T-helper 1 cell treated with Interleukin-12 subunit alpha and Interleukin-12 subunit beta and Interleukin-4 antibody, amounts not matched to agents 30 μg/mL and 1 μg/mL, for 36 hours (primary cell): ENCODE data around the gene LHX5.
"Not testable (repeated sequence)": the region's sequence is repeated elsewhere in the genome, so short reads cannot be mapped to it uniquely, and the experiment has no call there.

Source experiments
- H3K27ac Mint-ChIP-seq: one replicate; pipeline ENCODE4 v1.8.0; 2021; ENCODE audit warnings: mild to moderate bottlenecking, mixed read lengths
- H3K27me3 Mint-ChIP-seq: one replicate; pipeline ENCODE4 v1.8.0; 2021; ENCODE audit warnings: low read depth, mixed read lengths
- H3K36me3 Mint-ChIP-seq: one replicate; pipeline ENCODE4 v1.8.0; 2021; ENCODE audit warnings: low read depth, mixed read lengths
- H3K4me1 Mint-ChIP-seq: one replicate; pipeline ENCODE4 v1.8.0; 2021; ENCODE audit warnings: low read depth, mixed read lengths
- H3K4me3 Mint-ChIP-seq: one replicate; pipeline ENCODE4 v1.8.0; 2021; ENCODE audit warnings: mild to moderate bottlenecking, moderate library complexity, mixed read lengths
- H3K9me3 Mint-ChIP-seq: one replicate; pipeline ENCODE4 v1.8.0; 2021; ENCODE audit warnings: mixed read lengths

LHX5 gene

GRCh38 chr12:113471619-113472171 lies at the start of gene LHX5:
Gene LHX5 (minus strand): TSS chr12:113471871. CDS start chr12:113471498, 373 bp downstream.
- Mint-ChIP-seq H3K9me3 (no peaks in the 10 kb centered on the region), H3K36me3 (peaks cover 2% of the 10 kb centered on the region), H3K27me3 (peaks cover 77% of the 10 kb centered on the region), H3K4me1 (peaks cover 10% of the 10 kb centered on the region), H3K27ac (no peak within 1 kb of the TSS), H3K4me3 (no peak within 1 kb of the TSS)

DNA sequence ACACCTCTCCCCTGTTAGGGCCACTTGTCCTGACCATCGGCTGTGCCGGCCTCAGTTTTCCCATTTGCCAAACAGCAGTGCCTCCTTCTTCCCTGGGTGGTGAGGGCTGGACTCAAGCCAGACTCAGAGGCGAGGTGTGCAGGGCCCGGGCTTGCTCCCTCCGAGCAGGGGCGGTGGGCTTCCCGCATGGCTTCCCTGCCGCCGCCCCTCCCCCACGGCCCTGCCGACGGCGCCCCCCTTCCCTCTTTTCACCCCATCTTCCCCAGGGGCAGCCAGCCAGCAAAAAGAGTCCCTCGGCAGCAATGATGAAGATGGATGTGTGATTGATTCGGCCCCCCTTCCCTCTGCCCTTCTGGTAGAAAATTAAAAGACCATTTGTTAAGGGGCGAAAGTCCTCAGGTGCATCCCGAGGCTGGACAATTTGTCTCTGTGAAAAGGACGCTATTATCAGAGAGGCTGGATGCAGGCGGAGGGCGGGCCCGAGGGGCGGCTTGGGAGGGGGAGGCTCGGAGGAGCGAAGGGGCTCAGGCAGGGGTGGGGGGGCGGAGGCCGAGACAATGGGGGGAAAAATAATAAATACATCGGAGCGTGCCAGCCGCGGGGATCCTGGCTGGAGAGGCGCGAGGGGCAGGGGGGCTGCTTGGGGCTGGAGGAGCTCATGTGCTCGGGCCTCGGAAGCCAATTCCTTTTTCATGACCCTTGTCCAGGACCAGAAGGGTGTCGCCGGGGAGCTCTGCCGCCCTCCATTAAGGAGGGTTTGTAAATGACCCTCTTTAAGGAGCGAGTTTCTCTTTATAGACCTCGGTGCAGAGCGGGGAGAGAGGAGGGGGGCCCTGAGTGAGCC lies 48.0 kb upstream of the LHX5 start:
- Mint-ChIP-seq H3K27ac (no peak overlapping the region), H3K4me1 (no peaks in the 10 kb centered on the region), H3K4me3 (no peak overlapping the region), H3K36me3 (no peaks in the 10 kb centered on the region), H3K9me3 (no peaks in the 10 kb centered on the region), H3K27me3 (peaks cover 64% of the 10 kb centered on the region)

DNA sequence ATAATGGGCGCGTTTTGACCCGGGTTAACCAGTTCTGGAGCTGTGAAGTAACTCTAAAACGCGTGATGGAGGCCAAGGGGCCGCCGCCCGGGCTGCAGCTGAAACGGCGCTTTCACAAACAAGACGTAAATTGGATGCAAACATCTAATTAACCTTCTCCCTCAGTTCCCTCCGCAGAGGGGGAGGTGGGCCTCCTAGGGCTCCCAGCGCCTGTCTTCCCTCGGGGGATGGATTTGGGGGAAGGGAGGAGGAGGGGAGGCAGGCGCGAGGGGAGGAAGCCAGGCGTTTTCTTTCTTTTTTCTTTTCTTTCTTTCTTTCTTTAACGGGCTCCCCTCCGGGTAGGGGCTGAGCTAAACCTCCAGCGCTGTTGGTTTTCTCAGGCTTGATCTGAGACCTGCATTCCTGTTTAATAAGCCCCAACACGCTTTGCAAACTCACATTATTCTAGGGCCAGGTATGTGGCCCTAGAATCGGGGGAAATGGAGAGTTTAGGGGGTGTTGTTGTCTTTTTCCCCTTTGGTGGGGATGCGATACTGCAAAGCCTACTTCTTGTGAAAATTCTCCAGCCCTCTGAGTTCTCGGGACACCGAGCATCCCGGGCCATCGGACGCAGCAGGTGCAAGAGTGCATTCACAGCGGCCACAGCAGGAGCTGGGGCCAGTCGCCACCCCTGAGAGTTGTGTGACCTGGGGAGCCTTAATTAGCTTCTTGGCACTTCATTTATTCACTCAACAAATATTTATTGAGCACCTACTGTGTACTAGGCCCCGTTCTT lies 43.6 kb upstream of the LHX5 start:
- H3K27ac Mint-ChIP-seq = no peak overlapping the region
- H3K9me3 Mint-ChIP-seq = no peaks in the 10 kb centered on the region
- no peaks in the 10 kb centered on the region for H3K36me3 Mint-ChIP-seq
- H3K27me3 Mint-ChIP-seq = peaks cover 61% of the 10 kb centered on the region
- H3K4me1 Mint-ChIP-seq = no peaks in the 10 kb centered on the region
- no peak overlapping the region for H3K4me3 Mint-ChIP-seq

DNA sequence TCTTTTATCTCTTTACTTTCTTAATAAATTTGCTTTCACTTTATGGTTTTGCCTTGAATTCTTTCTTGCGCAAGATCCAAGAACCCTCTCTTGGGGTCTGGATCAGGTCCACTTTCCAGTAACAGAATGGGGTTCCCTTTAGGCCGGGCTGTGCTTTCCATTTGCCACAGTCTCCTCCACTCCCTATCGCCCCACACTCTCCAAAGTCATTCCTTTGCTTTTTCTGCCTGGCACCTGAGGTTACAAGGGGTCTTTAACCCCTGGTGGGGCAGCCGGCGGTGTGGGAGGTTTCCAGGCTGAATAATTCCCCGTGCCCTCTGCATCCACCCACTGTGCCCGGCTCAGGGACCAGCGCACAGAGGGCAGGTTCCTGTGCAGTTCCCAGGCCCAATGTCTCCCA lies 42.9 kb upstream of the LHX5 start:
- no peak overlapping the region for H3K4me3 Mint-ChIP-seq
- no peaks in the 10 kb centered on the region for H3K9me3 Mint-ChIP-seq
- no peaks in the 10 kb centered on the region for H3K4me1 Mint-ChIP-seq
- H3K27me3 Mint-ChIP-seq = peaks cover 61% of the 10 kb centered on the region
- H3K27ac Mint-ChIP-seq = no peak overlapping the region
- no peaks in the 10 kb centered on the region for H3K36me3 Mint-ChIP-seq

- no peaks in the 10 kb centered on the region for H3K4me1 Mint-ChIP-seq
- H3K4me3 Mint-ChIP-seq = no peak overlapping the region
- no peaks in the 10 kb centered on the region for H3K9me3 Mint-ChIP-seq
- no peak overlapping the region for H3K27ac Mint-ChIP-seq
- H3K27me3 Mint-ChIP-seq = peaks cover 44% of the 10 kb centered on the region
- no peaks in the 10 kb centered on the region for H3K36me3 Mint-ChIP-seq
These were observed 40.9 kb upstream of the LHX5 start for GRCh38 chr12:113512568-113512967.

GRCh38 chr12:113506867-113507266 lies 35.2 kb upstream of the LHX5 start:
- H3K36me3 Mint-ChIP-seq = no peaks in the 10 kb centered on the region
- H3K9me3 Mint-ChIP-seq = no peaks in the 10 kb centered on the region
- no peak overlapping the region for H3K4me3 Mint-ChIP-seq
- H3K4me1 Mint-ChIP-seq = no peaks in the 10 kb centered on the region
- peaks cover 16% of the 10 kb centered on the region for H3K27me3 Mint-ChIP-seq
- H3K27ac Mint-ChIP-seq = no peak overlapping the region

- Mint-ChIP-seq H3K27me3 (peaks cover 16% of the 10 kb centered on the region), H3K27ac (no peak overlapping the region), H3K9me3 (no peaks in the 10 kb centered on the region), H3K4me3 (no peak overlapping the region), H3K4me1 (no peaks in the 10 kb centered on the region), H3K36me3 (no peaks in the 10 kb centered on the region)
These were observed 34.3 kb upstream of the LHX5 start for GRCh38 chr12:113505941-113506340.

DNA sequence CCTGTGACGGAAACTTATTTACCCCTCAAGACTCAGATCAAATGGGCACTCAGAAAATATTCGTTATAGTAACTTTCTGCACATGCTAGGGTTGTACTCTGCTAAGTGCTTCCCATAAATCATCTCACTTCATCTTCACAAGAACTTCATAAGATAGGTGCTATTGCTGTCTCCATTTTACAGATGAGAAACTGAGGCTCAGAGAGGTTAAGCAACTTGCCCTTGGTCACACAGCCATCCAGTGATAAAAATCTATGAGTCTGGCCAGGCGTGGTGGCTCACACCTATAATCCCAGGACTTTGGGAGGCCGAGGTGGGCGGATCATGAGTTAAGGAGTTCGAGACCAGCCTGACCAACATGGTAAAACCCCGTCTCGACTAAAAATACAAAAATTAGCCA lies 33.2 kb upstream of the LHX5 start:
- H3K9me3 Mint-ChIP-seq = no peaks in the 10 kb centered on the region
- H3K27me3 Mint-ChIP-seq = peaks cover 16% of the 10 kb centered on the region
- H3K36me3 Mint-ChIP-seq = no peaks in the 10 kb centered on the region
- no peak overlapping the region for H3K27ac Mint-ChIP-seq
- no peaks in the 10 kb centered on the region for H3K4me1 Mint-ChIP-seq
- no peak overlapping the region for H3K4me3 Mint-ChIP-seq

- Mint-ChIP-seq H3K4me3 (no peak overlapping the region), H3K36me3 (no peaks in the 10 kb centered on the region), H3K27ac (no peak overlapping the region), H3K27me3 (peaks cover 13% of the 10 kb centered on the region), H3K4me1 (no peaks in the 10 kb centered on the region), H3K9me3 (no peaks in the 10 kb centered on the region)
These were observed 29.2 kb upstream of the LHX5 start for GRCh38 chr12:113500782-113501311.

DNA sequence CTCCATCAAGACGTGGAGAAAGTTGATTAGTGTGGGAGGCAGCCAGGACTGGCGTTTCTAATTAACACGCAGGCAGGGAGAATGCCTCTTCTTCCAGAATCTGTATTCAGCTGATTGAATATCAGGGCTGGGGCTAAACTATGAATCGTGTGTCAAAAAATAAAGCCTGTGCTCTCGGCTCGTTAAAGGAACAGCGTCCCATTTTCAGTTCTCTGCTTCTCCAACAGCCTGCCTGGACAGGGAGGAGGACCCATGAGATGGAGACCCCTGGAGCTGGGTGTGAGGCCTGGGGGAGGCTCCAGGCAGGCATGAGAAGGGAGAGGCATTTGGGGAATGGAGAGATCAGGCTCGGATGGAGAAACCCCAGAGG lies 28.6 kb upstream of the LHX5 start:
- Mint-ChIP-seq H3K4me3 (no peak overlapping the region), H3K36me3 (no peaks in the 10 kb centered on the region), H3K27me3 (peaks cover 13% of the 10 kb centered on the region), H3K4me1 (no peaks in the 10 kb centered on the region), H3K27ac (no peak overlapping the region), H3K9me3 (no peaks in the 10 kb centered on the region)

DNA sequence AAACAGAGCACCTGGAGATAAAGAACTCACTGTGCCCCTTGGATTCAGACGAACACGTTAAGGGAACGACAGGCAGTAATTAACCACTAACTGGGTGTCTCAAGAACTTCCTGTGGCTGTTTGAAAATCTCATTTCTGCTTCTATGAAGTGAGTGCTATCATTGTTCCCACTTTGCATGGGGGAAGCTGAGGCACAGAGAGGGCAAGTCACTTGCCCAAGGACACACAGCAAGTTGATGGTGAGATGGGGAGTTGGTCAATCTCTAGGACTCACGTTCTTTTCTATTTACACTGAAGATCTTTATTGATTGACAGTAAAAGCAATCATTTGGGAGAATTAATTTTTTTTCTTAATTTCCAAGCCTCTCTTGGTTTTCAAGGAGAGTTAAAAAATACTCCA lies 26.8 kb upstream of the LHX5 start:
- H3K36me3 Mint-ChIP-seq = no peaks in the 10 kb centered on the region
- no peak overlapping the region for H3K4me3 Mint-ChIP-seq
- H3K9me3 Mint-ChIP-seq = no peaks in the 10 kb centered on the region
- H3K27ac Mint-ChIP-seq = no peak overlapping the region
- no peaks in the 10 kb centered on the region for H3K4me1 Mint-ChIP-seq
- peaks cover 13% of the 10 kb centered on the region for H3K27me3 Mint-ChIP-seq

DNA sequence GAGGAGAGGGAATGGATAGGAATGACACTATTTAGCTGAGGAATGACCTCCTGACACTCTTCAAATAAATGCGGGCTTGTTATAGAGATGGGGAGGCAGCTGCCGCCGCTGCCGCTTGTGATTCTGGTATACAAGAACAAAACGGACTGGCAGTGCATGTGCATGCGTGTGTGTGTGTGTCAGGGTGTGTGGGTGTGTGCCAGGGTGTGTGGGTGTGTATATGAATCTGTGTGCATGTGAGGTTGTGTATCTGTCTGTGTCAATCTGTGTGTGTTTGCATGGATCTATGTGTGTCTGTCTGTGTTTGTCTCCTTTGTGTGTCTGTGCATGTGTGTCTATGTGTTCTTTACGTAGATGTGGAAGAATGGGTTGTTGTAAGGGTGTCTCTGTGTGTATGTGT lies 26.0 kb upstream of the LHX5 start:
- Mint-ChIP-seq H3K9me3 (no peaks in the 10 kb centered on the region), H3K27ac (no peak overlapping the region), H3K4me1 (no peaks in the 10 kb centered on the region), H3K36me3 (no peaks in the 10 kb centered on the region), H3K27me3 (peaks cover 13% of the 10 kb centered on the region), H3K4me3 (no peak overlapping the region)

DNA sequence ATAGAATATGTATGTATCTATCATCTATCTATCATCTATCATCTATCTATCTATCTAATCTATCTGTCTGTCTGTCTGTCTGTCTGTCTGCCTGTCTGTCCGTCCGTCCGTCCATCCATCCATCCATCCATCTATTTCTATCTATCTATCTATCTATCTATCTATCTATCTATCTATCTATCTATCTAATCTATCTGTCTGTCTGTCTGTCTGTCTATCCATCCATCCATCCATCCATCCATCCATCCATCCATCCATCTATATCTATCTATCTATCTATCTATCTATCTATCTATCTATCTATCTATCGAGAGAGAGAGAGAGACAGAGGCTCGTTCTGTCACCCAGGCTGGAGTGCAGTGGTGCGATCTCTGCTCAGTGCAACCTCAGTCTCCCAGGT lies 24.3 kb upstream of the LHX5 start:
- not testable (repeated sequence) for H3K4me1 Mint-ChIP-seq, H3K4me3 Mint-ChIP-seq, H3K36me3 Mint-ChIP-seq, H3K9me3 Mint-ChIP-seq, H3K27ac Mint-ChIP-seq
- peaks cover 12% of the 10 kb centered on the region for H3K27me3 Mint-ChIP-seq

GRCh38 chr12:113488322-113488721 lies 16.7 kb upstream of the LHX5 start:
- no peak overlapping the region for H3K4me3 Mint-ChIP-seq

DNA sequence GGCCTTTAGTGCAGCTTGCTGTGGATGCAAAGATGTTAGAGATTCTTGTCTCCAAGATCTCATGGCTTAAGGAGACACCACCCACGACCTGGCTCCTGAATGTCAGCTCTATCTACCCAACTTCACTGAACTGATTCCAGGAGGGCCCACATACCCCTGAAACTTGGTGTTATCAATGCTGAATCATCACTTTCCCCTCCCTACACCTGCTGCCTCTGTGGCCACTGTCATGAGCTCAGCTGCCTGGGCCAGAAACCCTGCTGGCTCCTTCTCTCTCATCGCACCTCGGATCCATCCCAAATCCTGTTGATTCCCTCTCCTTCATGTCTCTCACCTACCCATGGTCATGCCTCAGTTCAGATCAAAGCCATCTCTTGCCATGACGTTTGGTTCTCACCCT lies 15.1 kb upstream of the LHX5 start:
- H3K27ac Mint-ChIP-seq = no peak overlapping the region
- H3K9me3 Mint-ChIP-seq = no peaks in the 10 kb centered on the region
- H3K4me3 Mint-ChIP-seq = no peak overlapping the region
- H3K27me3 Mint-ChIP-seq = peaks cover 15% of the 10 kb centered on the region
- no peaks in the 10 kb centered on the region for H3K4me1 Mint-ChIP-seq
- H3K36me3 Mint-ChIP-seq = no peaks in the 10 kb centered on the region

More at GRCh38 chr12:113488322-113488721, 16.7 kb upstream of the LHX5 start:
- H3K4me1 Mint-ChIP-seq = no peaks in the 10 kb centered on the region
- no peaks in the 10 kb centered on the region for H3K9me3 Mint-ChIP-seq
- H3K36me3 Mint-ChIP-seq = no peaks in the 10 kb centered on the region
- H3K27ac Mint-ChIP-seq = no peak overlapping the region
- peaks cover 2% of the 10 kb centered on the region for H3K27me3 Mint-ChIP-seq
